Tibial nerve (tissue), 3 donors: ENCODE data around the gene CDC42BPB.

Experiments used
- POLR2A ChIP-seq, 2 donors: fragments of 450-650 bp; IDR thresholded peaks; one replicate each; pipeline ENCODE4 v1.6.1; 2017; ENCODE audit warnings: antibody characterized with exemption in 2 of 2, mild to moderate bottlenecking in 2 of 2, moderate library complexity in 2 of 2
- TF ChIP-seq, protein P1 (sequence below), 5 experiments: fragments of 200-600 bp in 3 of 5; fragments of 450-650 bp in 2 of 5; sonication (generic) in 3 of 5; IDR thresholded peaks; one replicate each; pipeline ENCODE4 v1.5.1; 2016 to 2019; ENCODE audit warnings: antibody characterized with exemption in 5 of 5, mild to moderate bottlenecking in 3 of 5, moderate library complexity in 2 of 5

DNA sequence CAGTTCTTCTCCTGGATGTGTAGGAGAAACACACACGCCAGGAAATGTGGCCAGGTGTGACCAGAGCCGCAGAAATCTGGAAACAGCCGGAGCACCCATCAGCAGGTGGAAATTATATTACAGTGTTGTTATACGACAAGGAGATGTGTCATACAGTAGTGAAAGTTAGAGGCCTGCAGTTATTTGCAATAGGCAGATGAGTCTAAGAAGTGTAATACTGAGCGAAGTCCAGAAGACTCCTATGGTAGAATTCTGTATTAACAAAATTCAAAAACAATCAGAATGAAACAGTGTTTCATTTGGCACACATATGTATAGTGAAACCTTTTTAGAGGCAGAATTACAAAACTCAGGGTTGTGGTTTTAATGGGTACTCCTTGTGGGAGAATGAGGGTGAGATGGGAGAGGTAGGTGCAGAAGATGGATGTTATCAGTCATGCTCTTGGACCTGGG is 174.2 kb downstream of the CDC42BPB start:
- TF ChIP-seq, protein P1, sequence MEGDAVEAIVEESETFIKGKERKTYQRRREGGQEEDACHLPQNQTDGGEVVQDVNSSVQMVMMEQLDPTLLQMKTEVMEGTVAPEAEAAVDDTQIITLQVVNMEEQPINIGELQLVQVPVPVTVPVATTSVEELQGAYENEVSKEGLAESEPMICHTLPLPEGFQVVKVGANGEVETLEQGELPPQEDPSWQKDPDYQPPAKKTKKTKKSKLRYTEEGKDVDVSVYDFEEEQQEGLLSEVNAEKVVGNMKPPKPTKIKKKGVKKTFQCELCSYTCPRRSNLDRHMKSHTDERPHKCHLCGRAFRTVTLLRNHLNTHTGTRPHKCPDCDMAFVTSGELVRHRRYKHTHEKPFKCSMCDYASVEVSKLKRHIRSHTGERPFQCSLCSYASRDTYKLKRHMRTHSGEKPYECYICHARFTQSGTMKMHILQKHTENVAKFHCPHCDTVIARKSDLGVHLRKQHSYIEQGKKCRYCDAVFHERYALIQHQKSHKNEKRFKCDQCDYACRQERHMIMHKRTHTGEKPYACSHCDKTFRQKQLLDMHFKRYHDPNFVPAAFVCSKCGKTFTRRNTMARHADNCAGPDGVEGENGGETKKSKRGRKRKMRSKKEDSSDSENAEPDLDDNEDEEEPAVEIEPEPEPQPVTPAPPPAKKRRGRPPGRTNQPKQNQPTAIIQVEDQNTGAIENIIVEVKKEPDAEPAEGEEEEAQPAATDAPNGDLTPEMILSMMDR (IDR thresholded peaks at IDR 0.05): no peak
- no peak for TF ChIP-seq POLR2A (IDR thresholded peaks at IDR 0.05)
